Tibial nerve (tissue), 4 donors: ENCODE data around the gene TBCD. TPM values are rescaled to one million over a fixed set of nuclear protein-coding genes. Genes with fewer than 3 reads are reported as not detected.
"Not testable (repeated sequence)": the region's sequence is repeated elsewhere in the genome, so short reads cannot be mapped to it uniquely, and the experiment has no call there.

Experiments used
- DNase-seq, 2 donors: peaks; one replicate each; pipeline ENCODE4 v3.0.0-alpha.2; 2019; ENCODE audit warnings: low spot score in 2 of 2
- H3K27ac ChIP-seq, 4 donors: fragments of 200-600 bp; sonication (generic) in 3 of 4; one replicate each; pipeline ENCODE4 v1.5.1; 2017 to 2019; ENCODE audit warnings: mild to moderate bottlenecking in 1 of 4
- H3K27me3 ChIP-seq, 2 donors: fragments of 200-600 bp; sonication (generic) in 1 of 2; one replicate each; pipeline versions ENCODE4 v1.5.1 to v1.6.0; 2017 to 2019
- H3K36me3 ChIP-seq, 3 donors: fragments of 200-600 bp; sonication (generic); one replicate each; pipeline ENCODE4 v1.5.1; 2018 to 2019
- H3K4me1 ChIP-seq, 4 donors: fragments of 200-600 bp; sonication (generic) in 3 of 4; one replicate each; pipeline ENCODE4 v1.5.1; 2017 to 2019
- H3K4me3 ChIP-seq, 4 donors: fragments of 200-600 bp; sonication (generic) in 3 of 4; one replicate each; pipeline ENCODE4 v1.5.1; 2017 to 2019; ENCODE audit warnings: mild to moderate bottlenecking in 1 of 4, moderate library complexity in 1 of 4
- H3K9me3 ChIP-seq, 4 donors: fragments of 200-600 bp; sonication (generic) in 3 of 4; one replicate each; pipeline ENCODE4 v1.5.1; 2017 to 2019
- CTCF ChIP-seq, 5 experiments: fragments of 200-600 bp in 3 of 5; fragments of 450-650 bp in 2 of 5; sonication (generic) in 3 of 5; IDR thresholded peaks; one replicate each; pipeline ENCODE4 v1.5.1; 2016 to 2019; ENCODE audit warnings: antibody characterized with exemption in 5 of 5, mild to moderate bottlenecking in 3 of 5, moderate library complexity in 2 of 5
- EP300 ChIP-seq, 2 donors: sonication (generic); formaldehyde crosslinking; IDR thresholded peaks; one replicate each; pipeline ENCODE4 v1.6.1; 2017; ENCODE audit warnings: antibody characterized with exemption in 2 of 2, mild to moderate bottlenecking in 1 of 2
- POLR2A ChIP-seq, 2 donors: fragments of 450-650 bp; IDR thresholded peaks; one replicate each; pipeline ENCODE4 v1.6.1; 2017; ENCODE audit warnings: antibody characterized with exemption in 2 of 2, mild to moderate bottlenecking in 2 of 2, moderate library complexity in 2 of 2
- WGBS, 2 donors: methylation state at CpG; one replicate each; pipeline ENCODE4 v1.1.5; 2018; 5-methylcytosine and 5-hydroxymethylcytosine counted together
- total RNA-seq, 4 donors: library from RNA; depleted of rRNA; stranded (reverse); fragments of >200 nt; gene quantifications; one replicate each; pipeline ENCODE4 v1.1.0, GENCODE V29; 2016

The TBCD gene
- total RNA-seq, 4 donors from 2014 or later: 42.6 to 115 (median 87.9) TPM

- 79 to 83% methylated on average over 6 to 15 of the region's 15 CpGs for WGBS, 2 donors
- H3K4me1 ChIP-seq: peaks cover 0 to 11% (median 8%) of the 10 kb centered on the region in 4 donors
- no peak overlapping the region for H3K27ac ChIP-seq
- H3K27me3 ChIP-seq: no peaks in the 10 kb centered on the region
- no peaks in the 10 kb centered on the region for H3K36me3 ChIP-seq
- H3K9me3 ChIP-seq: no peaks in the 10 kb centered on the region
- no peak overlapping the region for H3K4me3 ChIP-seq
- no peak for TF ChIP-seq CTCF (IDR thresholded peaks at IDR 0.05)
- no peak for TF ChIP-seq EP300 (IDR thresholded peaks at IDR 0.05)
- no peak for TF ChIP-seq POLR2A (IDR thresholded peaks at IDR 0.05)
- DNase-seq: no peak
Observed at GRCh38 chr17:82984751-82985427, 233.0 kb downstream of the TBCD start.

DNA sequence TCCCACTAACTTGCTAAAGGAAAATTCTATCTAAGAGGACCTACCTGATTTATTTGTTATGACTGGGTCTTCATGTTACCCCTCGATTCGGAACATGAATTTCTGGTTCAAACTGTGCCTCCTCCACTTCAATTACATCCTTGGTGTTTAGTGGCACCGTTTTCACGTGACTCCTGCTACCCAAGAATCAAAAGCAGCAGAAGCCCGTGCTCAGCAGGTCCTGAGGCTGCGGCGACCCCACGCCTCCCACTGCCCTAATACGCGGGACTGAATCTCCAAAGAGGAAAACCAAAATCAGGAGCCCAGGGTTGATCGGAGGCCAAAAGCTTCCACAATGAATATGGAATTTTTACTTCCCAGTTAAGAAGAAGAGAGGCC is 233.6 kb downstream of the TBCD start:
- H3K4me3 ChIP-seq: no peak overlapping the region
- peak overlapping the region in 1 of 4 donors; percentile 17 for H3K27ac ChIP-seq
- H3K9me3 ChIP-seq: no peaks in the 10 kb centered on the region
- no peaks in the 10 kb centered on the region for H3K36me3 ChIP-seq
- WGBS, 2 donors: 80 to 85% methylated on average over 11 of the region's 11 CpGs
- H3K4me1 ChIP-seq: peaks cover 0 to 11% (median 8%) of the 10 kb centered on the region in 4 donors
- H3K27me3 ChIP-seq: no peaks in the 10 kb centered on the region
- DNase-seq: no peak
- no peak for TF ChIP-seq POLR2A (IDR thresholded peaks at IDR 0.05)

DNA sequence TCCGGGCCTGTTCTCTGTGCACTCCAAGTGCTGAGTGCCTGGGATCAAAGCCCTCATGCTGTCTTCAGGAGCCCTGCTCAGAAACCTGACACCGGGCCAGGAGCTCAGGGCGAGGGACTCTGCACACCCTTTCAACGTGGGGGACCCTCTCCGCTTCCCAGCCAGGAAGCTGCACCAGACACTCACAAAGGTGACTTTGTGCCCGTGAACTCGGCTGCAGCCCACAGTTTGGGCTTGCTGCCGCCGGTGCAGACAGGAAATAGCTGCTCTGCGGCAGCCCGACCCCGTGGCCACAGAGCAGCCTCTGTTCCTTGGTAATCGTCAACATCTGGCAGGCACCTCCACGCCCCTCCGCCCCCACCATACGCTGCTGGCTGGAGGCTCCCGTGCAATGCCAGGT is 234.1 kb downstream of the TBCD start:
- H3K4me3 ChIP-seq: peak overlapping the region in 2 of 4 donors; percentile 16 to 25
- DNase-seq: no peak
- H3K9me3 ChIP-seq: no peaks in the 10 kb centered on the region

GRCh38 chr17:82989051-82989450 is 237.2 kb downstream of the TBCD start:
- not testable (repeated sequence) for H3K36me3 ChIP-seq, H3K27me3 ChIP-seq, H3K4me3 ChIP-seq, DNase-seq, H3K27ac ChIP-seq
- peaks cover 0 to 21% (median 9%) of the 10 kb centered on the region in 4 donors for H3K9me3 ChIP-seq
- WGBS, 2 donors: 84 to 85% methylated on average over 3 of the region's 3 CpGs
- peaks cover 0 to 11% (median 8%) of the 10 kb centered on the region in 4 donors for H3K4me1 ChIP-seq

More for the DNA sequence above, 234.1 kb downstream of the TBCD start:
- WGBS, 2 donors: 4 to 9% methylated on average over 11 to 16 of the region's 17 CpGs
- Histone ChIP-seq H3K4me1 (peaks cover 0 to 11% (median 8%) of the 10 kb centered on the region in 4 donors), H3K27ac (peak overlapping the region in 2 of 4 donors; percentile 17 to 42), H3K36me3 (no peaks in the 10 kb centered on the region), H3K27me3 (no peaks in the 10 kb centered on the region)
- TF ChIP-seq EP300 (IDR thresholded peaks at IDR 0.05) (peak in 1 of 2 donors; percentile 47), POLR2A (IDR thresholded peaks at IDR 0.05) (no peak)

DNA sequence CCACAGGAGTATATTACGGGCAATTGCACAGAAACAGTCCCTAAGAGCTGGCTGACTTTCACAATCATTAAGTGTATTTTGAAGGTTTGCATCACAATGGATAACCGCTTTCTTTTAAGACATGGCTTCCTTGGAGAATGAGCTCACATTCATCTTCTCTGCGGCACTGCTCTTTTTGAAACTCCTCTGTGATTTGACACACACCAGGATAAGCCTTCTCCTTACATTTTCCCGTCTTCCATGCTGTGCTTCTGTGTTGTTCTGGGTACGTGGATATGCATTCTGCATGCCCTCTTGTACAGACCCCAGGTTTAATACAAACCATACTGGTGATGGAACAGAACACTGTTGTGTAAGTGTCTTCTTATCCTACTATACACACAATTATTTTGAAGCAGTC is 238.0 kb downstream of the TBCD start:
- Histone ChIP-seq H3K36me3 (no peaks in the 10 kb centered on the region), H3K27me3 (no peaks in the 10 kb centered on the region), H3K9me3 (peaks cover 0 to 22% (median 10%) of the 10 kb centered on the region in 4 donors), H3K27ac (no peak overlapping the region), H3K4me3 (no peak overlapping the region), H3K4me1 (peaks cover 0 to 11% (median 8%) of the 10 kb centered on the region in 4 donors)
- TF ChIP-seq POLR2A (IDR thresholded peaks at IDR 0.05) (no peak), EP300 (IDR thresholded peaks at IDR 0.05) (no peak), CTCF (IDR thresholded peaks at IDR 0.05) (no peak)
- WGBS, 2 donors: 94 to 95% methylated on average over 5 of the region's 5 CpGs
- DNase-seq: no peak

- TF ChIP-seq CTCF (IDR thresholded peaks at IDR 0.05) (no peak), EP300 (IDR thresholded peaks at IDR 0.05) (no peak)
- H3K27me3 ChIP-seq: no peaks in the 10 kb centered on the region
- H3K27ac ChIP-seq: no peak overlapping the region
- DNase-seq: no peak
- no peaks in the 10 kb centered on the region for H3K36me3 ChIP-seq
- peaks cover 0 to 22% (median 11%) of the 10 kb centered on the region in 4 donors for H3K9me3 ChIP-seq
- H3K4me3 ChIP-seq: no peak overlapping the region
- no peaks in the 10 kb centered on the region for H3K4me1 ChIP-seq
Observed at GRCh38 chr17:82993005-82993404, 241.1 kb downstream of the TBCD start.

Other genes with a start within 250 kb of the TBCD start
- 10 to 100 TPM; 29.6 to 65.4 (median 33.3) TPM for gene FOXK2, start 232.3 kb upstream of the TBCD start, total RNA-seq
- 100 to 1,000 TPM in 1 of 4 donors, 10 to 100 TPM in 3; 64.9 to 114 (median 88.5) TPM for gene WDR45B, start 103.6 kb upstream of the TBCD start, total RNA-seq
- 10 to 100 TPM; 27.3 to 39.0 (median 36.7) TPM for gene RAB40B, start 53.4 kb upstream of the TBCD start, total RNA-seq
- gene FN3KRP, start 35.4 kb upstream of the TBCD start, total RNA-seq: 10 to 100 TPM; 17.4 to 22.5 (median 21.0) TPM
- gene FN3K, start 16.4 kb upstream of the TBCD start, total RNA-seq: 10 to 100 TPM; 13.3 to 45.5 (median 18.7) TPM
- not detected for gene ZNF750, start 88.0 kb downstream of the TBCD start, total RNA-seq